Trophoblast cell (in vitro differentiated cells and primary cell): Measurements from ENCODE around the gene BNC2.

Experiments
- DNase-seq, 2 donors: peaks; one replicate each; pipeline ENCODE4 v3.0.0-alpha.2; 2016
- H2AFZ ChIP-seq: 2 replicates; pipeline ENCODE4 v1.6.1; 2013; ENCODE audit warnings: low read length, moderate library complexity, mild to moderate bottlenecking; ENCODE audit not compliant: insufficient read depth, poor library complexity
- H2AK5ac ChIP-seq: 2 replicates; pipeline ENCODE4 v1.6.1; 2013; ENCODE audit warnings: mild to moderate bottlenecking, low read length
- H2BK120ac ChIP-seq: 2 replicates; pipeline ENCODE4 v1.6.1; 2013; ENCODE audit warnings: low read length, mild to moderate bottlenecking, moderate library complexity; ENCODE audit not compliant: insufficient read depth, poor library complexity
- H2BK12ac ChIP-seq: 2 replicates; pipeline ENCODE4 v1.6.1; 2013; ENCODE audit warnings: mild to moderate bottlenecking, low read length, moderate library complexity
- H2BK5ac ChIP-seq: 2 replicates; pipeline ENCODE4 v1.6.1; 2013; ENCODE audit warnings: low read length, low read depth, moderate library complexity, mild to moderate bottlenecking; ENCODE audit not compliant: poor library complexity
- H3K14ac ChIP-seq: 2 replicates; pipeline ENCODE4 v1.6.1; 2013; ENCODE audit warnings: mild to moderate bottlenecking, low read length
- H3K18ac ChIP-seq: 2 replicates; pipeline ENCODE4 v1.6.1; 2013; ENCODE audit warnings: mild to moderate bottlenecking, low read length
- H3K23ac ChIP-seq: 2 replicates; pipeline ENCODE4 v1.6.1; 2013; ENCODE audit warnings: low read length
- H3K27ac ChIP-seq: 2 replicates; pipeline ENCODE4 v1.5.1; 2013; ENCODE audit warnings: low read depth, mild to moderate bottlenecking, inconsistent platforms, low read length, moderate library complexity
- H3K27me3 ChIP-seq: 2 replicates; pipeline ENCODE4 v1.6.1; 2013; ENCODE audit warnings: inconsistent platforms, mild to moderate bottlenecking, low read length, moderate library complexity; ENCODE audit not compliant: insufficient read depth
- H3K36me3 ChIP-seq, 2 experiments: 1 replicate in 1 of 2; 2 replicates in 1 of 2; pipeline ENCODE4 v1.6.1; 2013; ENCODE audit warnings: low read length in 2 of 2, mild to moderate bottlenecking in 2 of 2, moderate library complexity in 1 of 2; ENCODE audit not compliant: insufficient read depth in 2 of 2, control insufficient read depth in 1 of 2
- H3K4ac ChIP-seq: 2 replicates; pipeline ENCODE4 v1.6.1; 2013; ENCODE audit warnings: low read depth, mild to moderate bottlenecking, low read length, moderate library complexity
- H3K4me1 ChIP-seq, 2 experiments: 1 replicate in 1 of 2; 2 replicates in 1 of 2; pipeline ENCODE4 v1.6.1; 2013; ENCODE audit warnings: low read length in 2 of 2, mild to moderate bottlenecking in 2 of 2, moderate library complexity in 1 of 2; ENCODE audit not compliant: insufficient read depth in 2 of 2, control insufficient read depth in 1 of 2
- H3K4me2 ChIP-seq: 2 replicates; pipeline ENCODE4 v1.6.1; 2013; ENCODE audit warnings: inconsistent platforms, mild to moderate bottlenecking, low read length, moderate library complexity
- H3K4me3 ChIP-seq: 2 replicates; pipeline ENCODE4 v1.5.1; 2013; ENCODE audit warnings: mild to moderate bottlenecking, low read depth, low read length, inconsistent platforms
- H3K79me1 ChIP-seq: one replicate; pipeline ENCODE4 v1.6.1; 2013; ENCODE audit warnings: low read length
- H3K79me2 ChIP-seq: 2 replicates; pipeline ENCODE4 v1.6.1; 2013; ENCODE audit warnings: low read length, mild to moderate bottlenecking; ENCODE audit not compliant: control insufficient read depth, insufficient read depth, poor library complexity
- H3K9ac ChIP-seq: 2 replicates; pipeline ENCODE4 v1.6.1; 2013; ENCODE audit warnings: mild to moderate bottlenecking, low read length
- H3K9me3 ChIP-seq: 2 replicates; pipeline ENCODE4 v1.6.1; 2013; ENCODE audit warnings: low read depth, mild to moderate bottlenecking, control low read depth, inconsistent platforms, low read length; ENCODE audit not compliant: insufficient read depth
- H4K12ac ChIP-seq: 2 replicates; pipeline ENCODE4 v1.6.1; 2013; ENCODE audit warnings: low read depth, mild to moderate bottlenecking, low read length, moderate library complexity
- H4K8ac ChIP-seq: 2 replicates; pipeline ENCODE4 v1.6.1; 2013; ENCODE audit warnings: low read depth, mild to moderate bottlenecking, low read length, moderate library complexity
- H4K91ac ChIP-seq: one replicate; pipeline ENCODE4 v1.6.1; 2013; ENCODE audit warnings: low read depth, mild to moderate bottlenecking, low read length, moderate library complexity
- WGBS: extraction: QIAGEN DNeasy Blood & Tissue Kit; methylation state at CpG from one replicate; pipeline ENCODE4 v1.1.7; 2013; ENCODE audit warnings: missing lambda C conversion rate; ENCODE audit not compliant: insufficient read length, insufficient coverage; ENCODE audit errors: extremely low coverage; 5-methylcytosine and 5-hydroxymethylcytosine counted together

The BNC2 gene

DNA sequence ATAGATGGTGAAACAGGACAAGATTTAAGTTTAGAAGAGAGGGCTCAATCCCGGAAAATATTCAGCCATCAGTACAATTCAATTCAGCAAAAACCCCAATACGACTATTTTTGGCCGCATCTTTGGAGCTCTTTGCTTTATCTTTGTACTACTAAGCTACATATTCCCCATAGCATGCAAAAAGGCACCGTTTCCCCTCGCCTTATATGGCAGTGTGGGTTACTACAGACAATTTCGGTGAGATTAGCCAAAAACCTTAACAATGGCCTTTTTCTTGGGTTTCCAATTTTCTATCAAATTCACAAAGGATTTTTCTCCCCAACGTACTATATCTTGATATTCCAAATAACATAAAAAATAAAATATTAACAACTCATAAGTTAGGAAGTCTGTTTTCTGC lies 382.6 kb downstream of the BNC2 start:
- H3K4me2 ChIP-seq: no peak overlapping the region
- no peaks in the 10 kb centered on the region for H3K9me3 ChIP-seq
- H3K23ac ChIP-seq: no peak overlapping the region
- no peak for DNase-seq
- 100% methylated on average over 1 of the region's 7 CpGs for WGBS
- H3K18ac ChIP-seq: no peak overlapping the region
- H3K4me1 ChIP-seq: peaks cover 4 to 11% of the 10 kb centered on the region in 2 experiments
- H3K4ac ChIP-seq: no peak overlapping the region
- H2BK12ac ChIP-seq: no peak overlapping the region
- H2AFZ ChIP-seq: no peak overlapping the region
- H3K9ac ChIP-seq: no peak overlapping the region
- H2AK5ac ChIP-seq: no peak overlapping the region
- H2BK120ac ChIP-seq: no peak overlapping the region
- no peak overlapping the region for H4K8ac ChIP-seq
- H3K14ac ChIP-seq: no peak overlapping the region
- H4K12ac ChIP-seq: no peak overlapping the region
- no peak overlapping the region for H3K4me3 ChIP-seq
- H3K79me1 ChIP-seq: peaks cover 5% of the 10 kb centered on the region
- no peaks in the 10 kb centered on the region for H3K79me2 ChIP-seq
- no peaks in the 10 kb centered on the region for H3K27me3 ChIP-seq
- H3K36me3 ChIP-seq: no peaks in the 10 kb centered on the region
- no peak overlapping the region for H2BK5ac ChIP-seq
- no peak overlapping the region for H3K27ac ChIP-seq
- no peak overlapping the region for H4K91ac ChIP-seq

GRCh38 chr9:16485575-16486321 lies 384.7 kb downstream of the BNC2 start:
- no peak overlapping the region for H3K9ac ChIP-seq
- no peaks in the 10 kb centered on the region for H3K36me3 ChIP-seq
- no peak overlapping the region for H3K4me3 ChIP-seq
- no peak for DNase-seq
- peak overlapping the region; percentile 26 for H4K91ac ChIP-seq
- no peak overlapping the region for H2AFZ ChIP-seq
- H4K12ac ChIP-seq: no peak overlapping the region
- H3K18ac ChIP-seq: no peak overlapping the region
- no peak overlapping the region for H4K8ac ChIP-seq
- H3K4me1 ChIP-seq: peaks cover 4 to 11% of the 10 kb centered on the region in 2 experiments
- no peak overlapping the region for H3K23ac ChIP-seq
- H3K79me1 ChIP-seq: peaks cover 5% of the 10 kb centered on the region
- H3K4ac ChIP-seq: no peak overlapping the region
- WGBS: no CpG with 5 or more reads among the region's 6 CpGs
- peak overlapping the region; percentile 66 for H2BK5ac ChIP-seq
- peak overlapping the region; percentile 69 for H2BK12ac ChIP-seq
- H2AK5ac ChIP-seq: no peak overlapping the region
- no peak overlapping the region for H3K4me2 ChIP-seq
- H3K79me2 ChIP-seq: no peaks in the 10 kb centered on the region
- H3K14ac ChIP-seq: peak overlapping the region; percentile 14
- H3K27me3 ChIP-seq: no peaks in the 10 kb centered on the region
- no peaks in the 10 kb centered on the region for H3K9me3 ChIP-seq
- peak overlapping the region; percentile 83 for H3K27ac ChIP-seq
- H2BK120ac ChIP-seq: peak overlapping the region; percentile 25

- Histone ChIP-seq H3K4me3 (no peak overlapping the region), H3K79me1 (peaks cover 5% of the 10 kb centered on the region), H4K12ac (no peak overlapping the region), H2AK5ac (no peak overlapping the region), H3K79me2 (no peaks in the 10 kb centered on the region), H3K9me3 (no peaks in the 10 kb centered on the region), H2BK12ac (no peak overlapping the region), H4K8ac (no peak overlapping the region), H3K36me3 (no peaks in the 10 kb centered on the region), H3K4me1 (peaks cover 4 to 11% of the 10 kb centered on the region in 2 experiments), H3K18ac (no peak overlapping the region), H3K4ac (no peak overlapping the region), H2AFZ (no peak overlapping the region), H3K27ac (peak overlapping the region; percentile 83), H3K23ac (no peak overlapping the region), H3K9ac (no peak overlapping the region), H4K91ac (no peak overlapping the region), H3K4me2 (peak overlapping the region; percentile 9), H2BK120ac (no peak overlapping the region), H3K27me3 (no peaks in the 10 kb centered on the region), H2BK5ac (no peak overlapping the region), H3K14ac (no peak overlapping the region)
- no peak for DNase-seq
- no CpG with 5 or more reads among the region's 3 CpGs for WGBS
Observed at GRCh38 chr9:16485160-16485559, 385.3 kb downstream of the BNC2 start.

DNA sequence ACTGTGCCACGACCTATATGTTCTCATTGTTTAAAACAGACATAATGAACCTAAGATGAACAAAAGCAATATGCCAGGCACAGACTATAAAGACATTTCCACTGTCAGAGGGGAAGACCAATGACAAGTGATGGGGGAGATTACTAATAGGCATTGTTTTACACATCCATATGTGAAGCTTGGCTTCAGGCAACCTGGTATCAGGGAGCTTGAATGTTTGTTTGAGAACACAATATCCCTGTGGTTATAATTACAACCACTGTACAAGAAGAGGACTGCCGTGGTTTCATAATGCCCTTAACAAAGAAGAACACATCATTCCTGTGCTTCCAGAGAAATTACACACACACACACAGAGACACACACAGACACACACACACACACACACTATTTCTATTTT lies 385.7 kb downstream of the BNC2 start:
- no peak overlapping the region for H2AFZ ChIP-seq
- H2BK12ac ChIP-seq: no peak overlapping the region
- no peak overlapping the region for H3K4ac ChIP-seq
- no peak for DNase-seq
- H4K8ac ChIP-seq: no peak overlapping the region
- H3K4me3 ChIP-seq: no peak overlapping the region
- no peak overlapping the region for H2BK5ac ChIP-seq
- H3K27ac ChIP-seq: peak overlapping the region; percentile 83
- H3K14ac ChIP-seq: no peak overlapping the region
- H2BK120ac ChIP-seq: no peak overlapping the region
- no peak overlapping the region for H3K18ac ChIP-seq
- H3K27me3 ChIP-seq: no peaks in the 10 kb centered on the region
- no peak overlapping the region for H3K23ac ChIP-seq
- no peaks in the 10 kb centered on the region for H3K36me3 ChIP-seq
- H3K79me2 ChIP-seq: no peaks in the 10 kb centered on the region
- H4K12ac ChIP-seq: no peak overlapping the region
- H3K9ac ChIP-seq: no peak overlapping the region
- H2AK5ac ChIP-seq: no peak overlapping the region
- no peak overlapping the region for H3K4me2 ChIP-seq
- H3K79me1 ChIP-seq: peaks cover 5% of the 10 kb centered on the region
- WGBS: no CpG with 5 or more reads among the region's 2 CpGs
- H3K9me3 ChIP-seq: no peaks in the 10 kb centered on the region
- peaks cover 4 to 11% of the 10 kb centered on the region in 2 experiments for H3K4me1 ChIP-seq
- H4K91ac ChIP-seq: no peak overlapping the region
